Vagina (tissue), 2 donors: ENCODE results near the gene SNIP1.

ENCODE experiments used
- POLR2A ChIP-seq, 2 donors: fragments of 450-650 bp; IDR thresholded peaks; one replicate each; pipeline ENCODE4 v1.6.1; 2017; ENCODE audit warnings: antibody characterized with exemption in 2 of 2, mild to moderate bottlenecking in 2 of 2, moderate library complexity in 2 of 2
- TF ChIP-seq, protein P1 (sequence below), 3 experiments: fragments of 450-650 bp in 2 of 3; fragments of 200-600 bp in 1 of 3; sonication (generic) in 1 of 3; IDR thresholded peaks; one replicate each; pipeline ENCODE4 v1.5.1; 2017 to 2019; ENCODE audit warnings: antibody characterized with exemption in 3 of 3, mild to moderate bottlenecking in 2 of 3, moderate library complexity in 2 of 3

- TF ChIP-seq, protein P1, sequence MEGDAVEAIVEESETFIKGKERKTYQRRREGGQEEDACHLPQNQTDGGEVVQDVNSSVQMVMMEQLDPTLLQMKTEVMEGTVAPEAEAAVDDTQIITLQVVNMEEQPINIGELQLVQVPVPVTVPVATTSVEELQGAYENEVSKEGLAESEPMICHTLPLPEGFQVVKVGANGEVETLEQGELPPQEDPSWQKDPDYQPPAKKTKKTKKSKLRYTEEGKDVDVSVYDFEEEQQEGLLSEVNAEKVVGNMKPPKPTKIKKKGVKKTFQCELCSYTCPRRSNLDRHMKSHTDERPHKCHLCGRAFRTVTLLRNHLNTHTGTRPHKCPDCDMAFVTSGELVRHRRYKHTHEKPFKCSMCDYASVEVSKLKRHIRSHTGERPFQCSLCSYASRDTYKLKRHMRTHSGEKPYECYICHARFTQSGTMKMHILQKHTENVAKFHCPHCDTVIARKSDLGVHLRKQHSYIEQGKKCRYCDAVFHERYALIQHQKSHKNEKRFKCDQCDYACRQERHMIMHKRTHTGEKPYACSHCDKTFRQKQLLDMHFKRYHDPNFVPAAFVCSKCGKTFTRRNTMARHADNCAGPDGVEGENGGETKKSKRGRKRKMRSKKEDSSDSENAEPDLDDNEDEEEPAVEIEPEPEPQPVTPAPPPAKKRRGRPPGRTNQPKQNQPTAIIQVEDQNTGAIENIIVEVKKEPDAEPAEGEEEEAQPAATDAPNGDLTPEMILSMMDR (IDR thresholded peaks at IDR 0.05): no peak
- TF ChIP-seq POLR2A (IDR thresholded peaks at IDR 0.05): no peak
These were observed 3.3 kb upstream of the SNIP1 start for GRCh38 chr1:37557402-37557801.
